WTC11 (cell line): ENCODE data around the gene PKP4.

Experiments
- CBFB ChIP-seq: sonication (generic); formaldehyde crosslinking; IDR thresholded peaks from 2 replicates; pipeline ENCODE4 v1.8.1; 2022; ENCODE audit warnings: mild to moderate bottlenecking, low read depth, missing genetic modification reagents
- CTCF ChIP-seq: fragments of 200-600 bp; IDR thresholded peaks from 2 replicates; pipeline ENCODE4 v1.8.0; 2022; ENCODE audit warnings: antibody characterized with exemption
- ELF4 ChIP-seq: sonication (generic); formaldehyde crosslinking; IDR thresholded peaks from 2 replicates; pipeline ENCODE4 v1.8.1; 2022; ENCODE audit warnings: low read depth, mild to moderate bottlenecking, moderate library complexity, missing genetic modification reagents
- ESRRA ChIP-seq: sonication (generic); formaldehyde crosslinking; IDR thresholded peaks from 2 replicates; pipeline ENCODE4 v1.8.1; 2022; ENCODE audit warnings: mild to moderate bottlenecking, missing genetic modification reagents, borderline replicate concordance
- FOXK1 ChIP-seq: sonication (generic); formaldehyde crosslinking; IDR thresholded peaks from 2 replicates; pipeline ENCODE4 v1.8.0; 2022; ENCODE audit warnings: mild to moderate bottlenecking, moderate library complexity, missing genetic modification reagents
- NFE2L1 ChIP-seq: sonication (generic); formaldehyde crosslinking; IDR thresholded peaks from 2 replicates; pipeline ENCODE4 v1.8.1; 2023; ENCODE audit warnings: missing genetic modification reagents
- SP1 ChIP-seq: sonication (generic); formaldehyde crosslinking; conservative IDR thresholded peaks from 2 replicates; pipeline ENCODE4 v1.8.1; 2022; ENCODE audit warnings: missing genetic modification reagents
- TEAD4 ChIP-seq: sonication (generic); formaldehyde crosslinking; IDR thresholded peaks from 2 replicates; pipeline ENCODE4 v1.8.0; 2022; ENCODE audit warnings: mild to moderate bottlenecking, missing genetic modification reagents
- USF1 ChIP-seq: sonication (generic); formaldehyde crosslinking; IDR thresholded peaks from 2 replicates; pipeline ENCODE4 v1.8.0; 2022; ENCODE audit warnings: mild to moderate bottlenecking, missing genetic modification reagents
- USF2 ChIP-seq: sonication (generic); formaldehyde crosslinking; IDR thresholded peaks from 2 replicates; pipeline ENCODE4 v1.8.1; 2023; ENCODE audit warnings: mild to moderate bottlenecking, missing genetic modification reagents, moderate library complexity
- ZBTB43 ChIP-seq: sonication (generic); formaldehyde crosslinking; IDR thresholded peaks from 2 replicates; pipeline ENCODE4 v1.8.1; 2023; ENCODE audit warnings: mild to moderate bottlenecking, missing genetic modification reagents
- ZNF263 ChIP-seq: sonication (generic); formaldehyde crosslinking; IDR thresholded peaks from 2 replicates; pipeline ENCODE4 v1.8.1; 2022; ENCODE audit warnings: low read depth, mild to moderate bottlenecking, moderate library complexity, missing genetic modification reagents
- TF ChIP-seq, protein P1 (sequence below): fragments of 250-450 bp; sonication (Bioruptor Pico); IDR thresholded peaks from 2 replicates; pipeline ENCODE4 v1.9.0; 2021; ENCODE audit warnings: mild to moderate bottlenecking, borderline replicate concordance

DNA sequence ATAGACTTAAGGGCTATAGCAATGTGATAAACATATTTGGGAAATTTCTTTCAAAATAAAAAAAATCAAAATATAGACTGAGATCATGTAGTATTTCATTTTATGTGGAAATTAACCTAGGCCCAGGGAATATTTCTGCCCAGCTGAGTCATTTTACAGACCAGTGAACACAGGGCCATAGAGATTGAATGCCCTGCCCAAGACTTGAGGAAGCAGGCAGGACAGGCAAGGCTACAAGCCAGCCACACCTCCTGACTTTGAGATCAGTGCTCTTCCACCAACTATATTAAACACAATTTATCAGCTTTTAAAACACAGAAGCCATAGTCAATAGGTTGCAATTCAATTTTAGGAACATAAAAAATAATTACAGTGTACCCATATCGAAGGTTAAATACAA is 13.1 kb upstream of the PKP4 start:
- no peak for TF ChIP-seq ESRRA
- TF ChIP-seq FOXK1: no peak
- no peak for TF ChIP-seq CTCF
- TF ChIP-seq ZBTB43 (CRISPR knock-in tag): no peak
- TF ChIP-seq USF2: no peak
- TF ChIP-seq SP1 (CRISPR knock-in tag): no peak
- no peak for TF ChIP-seq CBFB
- TF ChIP-seq ELF4 (CRISPR knock-in tag): no peak
- no peak for TF ChIP-seq USF1 (CRISPR knock-in tag)
- no peak for TF ChIP-seq TEAD4
- TF ChIP-seq, protein P1, sequence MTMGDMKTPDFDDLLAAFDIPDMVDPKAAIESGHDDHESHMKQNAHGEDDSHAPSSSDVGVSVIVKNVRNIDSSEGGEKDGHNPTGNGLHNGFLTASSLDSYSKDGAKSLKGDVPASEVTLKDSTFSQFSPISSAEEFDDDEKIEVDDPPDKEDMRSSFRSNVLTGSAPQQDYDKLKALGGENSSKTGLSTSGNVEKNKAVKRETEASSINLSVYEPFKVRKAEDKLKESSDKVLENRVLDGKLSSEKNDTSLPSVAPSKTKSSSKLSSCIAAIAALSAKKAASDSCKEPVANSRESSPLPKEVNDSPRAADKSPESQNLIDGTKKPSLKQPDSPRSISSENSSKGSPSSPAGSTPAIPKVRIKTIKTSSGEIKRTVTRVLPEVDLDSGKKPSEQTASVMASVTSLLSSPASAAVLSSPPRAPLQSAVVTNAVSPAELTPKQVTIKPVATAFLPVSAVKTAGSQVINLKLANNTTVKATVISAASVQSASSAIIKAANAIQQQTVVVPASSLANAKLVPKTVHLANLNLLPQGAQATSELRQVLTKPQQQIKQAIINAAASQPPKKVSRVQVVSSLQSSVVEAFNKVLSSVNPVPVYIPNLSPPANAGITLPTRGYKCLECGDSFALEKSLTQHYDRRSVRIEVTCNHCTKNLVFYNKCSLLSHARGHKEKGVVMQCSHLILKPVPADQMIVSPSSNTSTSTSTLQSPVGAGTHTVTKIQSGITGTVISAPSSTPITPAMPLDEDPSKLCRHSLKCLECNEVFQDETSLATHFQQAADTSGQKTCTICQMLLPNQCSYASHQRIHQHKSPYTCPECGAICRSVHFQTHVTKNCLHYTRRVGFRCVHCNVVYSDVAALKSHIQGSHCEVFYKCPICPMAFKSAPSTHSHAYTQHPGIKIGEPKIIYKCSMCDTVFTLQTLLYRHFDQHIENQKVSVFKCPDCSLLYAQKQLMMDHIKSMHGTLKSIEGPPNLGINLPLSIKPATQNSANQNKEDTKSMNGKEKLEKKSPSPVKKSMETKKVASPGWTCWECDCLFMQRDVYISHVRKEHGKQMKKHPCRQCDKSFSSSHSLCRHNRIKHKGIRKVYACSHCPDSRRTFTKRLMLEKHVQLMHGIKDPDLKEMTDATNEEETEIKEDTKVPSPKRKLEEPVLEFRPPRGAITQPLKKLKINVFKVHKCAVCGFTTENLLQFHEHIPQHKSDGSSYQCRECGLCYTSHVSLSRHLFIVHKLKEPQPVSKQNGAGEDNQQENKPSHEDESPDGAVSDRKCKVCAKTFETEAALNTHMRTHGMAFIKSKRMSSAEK: no peak
- no peak for TF ChIP-seq ZNF263
- no peak for TF ChIP-seq NFE2L1
